AG10803 (cell line): Measurements from ENCODE around the gene IGFBP1.

Source experiments
- DNase-seq: peaks from one replicate; pipeline ENCODE4 v3.0.0; 2010; ENCODE audit warnings: low read depth
- H3K4me3 ChIP-seq: 2 replicates; pipeline ENCODE4 v1.5.1; 2011; ENCODE audit warnings: mild to moderate bottlenecking, low read length, control low read depth
- CTCF ChIP-seq: conservative IDR thresholded peaks from 2 replicates; pipeline ENCODE4 v1.5.1; 2011; ENCODE audit warnings: mild to moderate bottlenecking, low read length, control low read depth, inconsistent platforms

Gene IGFBP1

GRCh38 chr7:45876519-45876918 lies 11.8 kb upstream of the IGFBP1 start:
- TF ChIP-seq CTCF: no peak
- no peak for DNase-seq
- no peak overlapping the region for H3K4me3 ChIP-seq

GRCh38 chr7:45878457-45879144 lies 9.7 kb upstream of the IGFBP1 start:
- no peak for TF ChIP-seq CTCF
- H3K4me3 ChIP-seq: no peak overlapping the region
- DNase-seq: no peak

GRCh38 chr7:45880433-45880860 lies 7.8 kb upstream of the IGFBP1 start:
- H3K4me3 ChIP-seq: no peak overlapping the region
- no peak for TF ChIP-seq CTCF
- DNase-seq: no peak

GRCh38 chr7:45881280-45881758 lies 7.0 kb upstream of the IGFBP1 start:
- TF ChIP-seq CTCF: no peak
- no peak overlapping the region for H3K4me3 ChIP-seq
- DNase-seq: no peak

GRCh38 chr7:45881759-45882464 lies 6.4 kb upstream of the IGFBP1 start:
- peak; percentile 92 for DNase-seq
- no peak overlapping the region for H3K4me3 ChIP-seq
- TF ChIP-seq CTCF: no peak

GRCh38 chr7:45882465-45882810 lies 5.8 kb upstream of the IGFBP1 start:
- no peak for TF ChIP-seq CTCF
- no peak overlapping the region for H3K4me3 ChIP-seq
- no peak for DNase-seq

GRCh38 chr7:45884136-45884535 lies 4.2 kb upstream of the IGFBP1 start:
- no peak for DNase-seq
- no peak overlapping the region for H3K4me3 ChIP-seq
- TF ChIP-seq CTCF: no peak
